ENCODE measurements around the gene ZNF579. TPM values are rescaled to one million over a fixed set of nuclear protein-coding genes. Genes with fewer than 3 reads are reported as not detected.

The ZNF579 gene
- total and polyA plus RNA-seq, 2 of the 13 experiments (the other 11 are each of a cell fraction or from before 2014, with no cell fraction given) = 2.1 to 2.9 TPM

- no peak for TF ChIP-seq SRSF9 (IDR thresholded peaks at IDR 0.05; ENCODE audit: borderline replicate concordance, insufficient read depth, low read depth, low read length, poor library complexity, severe bottlenecking)
- no peak for TF ChIP-seq ZNF770 (CRISPR knock-in tag; IDR thresholded peaks at IDR 0.05)
- TF ChIP-seq PBX2 (CRISPR knock-in tag; IDR thresholded peaks at IDR 0.05) = no peak
- no peak for TF ChIP-seq ZBTB37 (CRISPR knock-in tag; IDR thresholded peaks at IDR 0.05)
- TF ChIP-seq NFYB (CRISPR knock-in tag; IDR thresholded peaks at IDR 0.05) = no peak
- TF ChIP-seq ZNF772 (CRISPR knock-in tag; IDR thresholded peaks at IDR 0.05) = 0 out of 2 replicates have a peak, but pooled peaks have one; percentile 24
- no peak for TF ChIP-seq DZIP1 (CRISPR knock-in tag; IDR thresholded peaks at IDR 0.05)
- TF ChIP-seq HBP1 (CRISPR knock-in tag; IDR thresholded peaks at IDR 0.05; ENCODE audit: low read depth) = no peak
- no peak for TF ChIP-seq ZNF766 (CRISPR knock-in tag; IDR thresholded peaks at IDR 0.05; ENCODE audit: borderline replicate concordance)
- no peak for TF ChIP-seq AHR (CRISPR knock-in tag; IDR thresholded peaks at IDR 0.05)
- no peak for TF ChIP-seq NR2C2 (CRISPR knock-in tag; IDR thresholded peaks at IDR 0.05; ENCODE audit: borderline replicate concordance)
- TF ChIP-seq ZNF773 (CRISPR knock-in tag; IDR thresholded peaks at IDR 0.05; ENCODE audit: borderline replicate concordance) = no peak
- TF ChIP-seq ZNF354B (CRISPR knock-in tag; IDR thresholded peaks at IDR 0.05) = no peak
- TF ChIP-seq HINFP (CRISPR knock-in tag; IDR thresholded peaks at IDR 0.05; ENCODE audit: low read depth) = no peak
- no peak for TF ChIP-seq IRF1 (CRISPR knock-in tag; IDR thresholded peaks at IDR 0.05; ENCODE audit: low read depth)
Measured at GRCh38 chr19:55605637-55606470, 25.2 kb upstream of the ZNF579 start, which contains the start of gene ZNF865 (continued).
